GM12878 (cell line): ENCODE measurements around the gene CTBS. TPM values are rescaled to one million over a fixed set of nuclear protein-coding genes. Genes with fewer than 3 reads are reported as not detected.

Source experiments
- ATF7 ChIP-seq: fragments of 450-650 bp; IDR thresholded peaks from 2 replicates; pipeline ENCODE4 v1.6.1; 2016; ENCODE audit warnings: low read depth, mild to moderate bottlenecking
- BRCA1 ChIP-seq: IDR thresholded peaks from 2 replicates; pipeline ENCODE4 v1.6.1; 2011; ENCODE audit warnings: low read depth, low read length, improper control_type of control experiment
- CBX5 ChIP-seq: sonication (generic); IDR thresholded peaks from 2 replicates; pipeline ENCODE4 v1.6.1; 2016; ENCODE audit warnings: low read depth, moderate library complexity, mild to moderate bottlenecking, inconsistent platforms
- CTCF ChIP-seq, 3 experiments: IDR thresholded peaks in 2 of 3; conservative IDR thresholded peaks in 1 of 3; 2 replicates each; pipeline ENCODE4 v1.5.1; 2011; ENCODE audit warnings: low read depth in 3 of 3, low read length in 3 of 3, mild to moderate bottlenecking in 3 of 3, control low read depth in 2 of 3, moderate library complexity in 2 of 3, inconsistent platforms in 1 of 3, mixed read lengths in 1 of 3; ENCODE audit not compliant: control insufficient read depth in 2 of 3, insufficient read depth in 1 of 3; ENCODE audit errors: extremely low read depth in 1 of 3
- E2F8 ChIP-seq: fragments of 450-650 bp; IDR thresholded peaks from 2 replicates; pipeline ENCODE4 v1.6.1; 2018; ENCODE audit warnings: mild to moderate bottlenecking, low read depth, moderate library complexity; ENCODE audit not compliant: partially characterized antibody
- E4F1 ChIP-seq: fragments of 450-650 bp; IDR thresholded peaks from 2 replicates; pipeline ENCODE4 v1.6.1; 2018; ENCODE audit warnings: borderline replicate concordance, mild to moderate bottlenecking; ENCODE audit not compliant: partially characterized antibody
- GABPA ChIP-seq: IDR thresholded peaks from 2 replicates; pipeline ENCODE4 v1.6.1; 2014; ENCODE audit warnings: antibody characterized with exemption, low read depth, mild to moderate bottlenecking, inconsistent platforms
- HSF1 ChIP-seq: fragments of 150-350 bp; IDR thresholded peaks from 2 replicates; pipeline ENCODE4 v1.6.1; 2014; ENCODE audit warnings: mild to moderate bottlenecking, low read depth, low read length
- JUNB ChIP-seq: IDR thresholded peaks from 2 replicates; pipeline ENCODE4 v1.6.1; 2016; ENCODE audit warnings: antibody characterized with exemption, mild to moderate bottlenecking
- KDM1A ChIP-seq: fragments of 200-600 bp; sonication (generic); IDR thresholded peaks from 2 replicates; pipeline ENCODE4 v1.6.1; 2016; ENCODE audit warnings: borderline replicate concordance
- MEF2B ChIP-seq: fragments of 450-650 bp; IDR thresholded peaks from 2 replicates; pipeline ENCODE4 v1.6.1; 2018; ENCODE audit warnings: mild to moderate bottlenecking, moderate library complexity; ENCODE audit not compliant: partially characterized antibody, poor library complexity, severe bottlenecking
- MYC ChIP-seq: IDR thresholded peaks from 2 replicates; pipeline ENCODE4 v1.6.1; 2011; ENCODE audit warnings: mild to moderate bottlenecking, low read length, moderate library complexity, inconsistent platforms; ENCODE audit not compliant: insufficient read depth, insufficient replicate concordance, insufficient read length, severe bottlenecking
- NR2F1 ChIP-seq: fragments of 450-650 bp; conservative IDR thresholded peaks from 2 replicates; pipeline ENCODE4 v1.6.1; 2017; ENCODE audit warnings: mild to moderate bottlenecking
- PML ChIP-seq: IDR thresholded peaks from 2 replicates; pipeline ENCODE4 v1.6.1; 2012; ENCODE audit warnings: low read length, inconsistent platforms
- RBBP5 ChIP-seq: fragments of 200-600 bp; sonication (generic); conservative IDR thresholded peaks from 2 replicates; pipeline ENCODE4 v1.6.1; 2016
- SMAD5 ChIP-seq: IDR thresholded peaks from 2 replicates; pipeline ENCODE4 v1.6.1; 2016; ENCODE audit warnings: antibody characterized with exemption, low read depth
- SREBF2 ChIP-seq: IDR thresholded peaks from 2 replicates; pipeline ENCODE4 v1.6.1; 2012; ENCODE audit warnings: mild to moderate bottlenecking, low read length
- TCF12 ChIP-seq: IDR thresholded peaks from 2 replicates; pipeline ENCODE4 v1.6.1; 2011; ENCODE audit warnings: low read depth, mild to moderate bottlenecking, low read length
- ZNF274 ChIP-seq: IDR thresholded peaks from one replicate; pipeline ENCODE4 v1.8.0; 2011; ENCODE audit not compliant: insufficient read length, insufficient read depth
- polyA plus RNA-seq, 11 experiments: library from polyadenylated mRNA; depleted of rRNA in 4 of 11; unstranded in 6 of 11; stranded (reverse) in 5 of 11; fragments of >200 nt; fragmentation: Nextera tagmentation in 4 of 11; fragmentation: Illumina TruSeq in 1 of 11; extraction: Ambion mirVana in 4 of 11; extraction: Trizol in 1 of 11; gene quantifications; 1 replicate in 1 of 11; 2 replicates in 10 of 11; pipeline versions ENCODE4 v1.2.1 to v1.2.3, GENCODE V29; 2011 to 2016; ENCODE audit warnings: inconsistent platforms in 2 of 11, missing spikeins in 2 of 11, low read depth in 1 of 11
- total RNA-seq, 4 experiments: library from RNA; depleted of rRNA in 3 of 4; stranded (reverse); fragments of >200 nt in 3 of 4; fragmentation: Illumina TruSeq in 1 of 4; extraction: Trizol in 1 of 4; gene quantifications; 2 replicates each; pipeline versions ENCODE4 v1.2.1 to v1.2.3, GENCODE V29; 2013 to 2021
- TF ChIP-seq, protein P1 (sequence below): IDR thresholded peaks from 2 replicates; pipeline ENCODE4 v1.6.1; 2012; ENCODE audit warnings: low read depth, low read length, improper control_type of control experiment

Gene CTBS
- total and polyA plus RNA-seq, 10 of the 15 experiments (the other 5 are each of a cell fraction or from before 2014, with no cell fraction given) = 4.3 to 21.2 (median 12.3) TPM

GRCh38 chr1:84506002-84506728, 68.1 kb downstream of the CTBS start, which contains the start of the genes GNG5 and SPATA1 (continued):
- TF ChIP-seq E2F8 = no peak
- 0 out of 2 replicates have a peak, but pooled peaks have one; percentile 25 for TF ChIP-seq JUNB
- peak; percentile 79 for TF ChIP-seq ATF7
- no peak for TF ChIP-seq E4F1
- peak; percentile 36; the same call in 1 of the 2 replicates for TF ChIP-seq TCF12
- TF ChIP-seq ZNF274 = no peak
- TF ChIP-seq CBX5 = no peak; the same call in none of the 2 replicates
- peak; percentile 90 for TF ChIP-seq NR2F1
- TF ChIP-seq PML = peak; percentile 86
- TF ChIP-seq SREBF2 = no peak
- TF ChIP-seq GABPA = no peak
- 0 out of 2 replicates have a peak, but pooled peaks have one; percentile 8 for TF ChIP-seq HSF1
- no peak for TF ChIP-seq CTCF (IDR thresholded peaks at IDR 0.05 in 2 of 3, conservative IDR thresholded peaks at IDR 0.05 in 1 of 3; ENCODE audit: control insufficient read depth in 2 of 3, extremely low read depth in 1 of 3, insufficient read depth in 1 of 3, low read depth in 3 of 3, low read length in 3 of 3)
- TF ChIP-seq BRCA1 = no peak
- 0 out of 2 replicates have a peak, but pooled peaks have one; percentile 27 for TF ChIP-seq RBBP5
- no peak for TF ChIP-seq MYC
- no peak for TF ChIP-seq KDM1A
- TF ChIP-seq, protein P1, sequence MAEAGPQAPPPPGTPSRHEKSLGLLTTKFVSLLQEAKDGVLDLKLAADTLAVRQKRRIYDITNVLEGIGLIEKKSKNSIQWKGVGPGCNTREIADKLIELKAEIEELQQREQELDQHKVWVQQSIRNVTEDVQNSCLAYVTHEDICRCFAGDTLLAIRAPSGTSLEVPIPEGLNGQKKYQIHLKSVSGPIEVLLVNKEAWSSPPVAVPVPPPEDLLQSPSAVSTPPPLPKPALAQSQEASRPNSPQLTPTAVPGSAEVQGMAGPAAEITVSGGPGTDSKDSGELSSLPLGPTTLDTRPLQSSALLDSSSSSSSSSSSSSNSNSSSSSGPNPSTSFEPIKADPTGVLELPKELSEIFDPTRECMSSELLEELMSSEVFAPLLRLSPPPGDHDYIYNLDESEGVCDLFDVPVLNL = no peak
- peak; percentile 38 for TF ChIP-seq MEF2B
- TF ChIP-seq SMAD5 = peak; percentile 78; the same call in 1 of the 2 replicates
